HCT116 (cell line): ENCODE measurements around the gene ALK. TPM values are rescaled to one million over a fixed set of nuclear protein-coding genes. Genes with fewer than 3 reads are reported as not detected.

Source experiments
- ATAC-seq: fragments of 200-7000 bp; cut with Tn5 transposase; 2 replicates; pipeline ENCODE4 v1.9.1; 2020; ENCODE audit warnings: mild to moderate bottlenecking, moderate library complexity
- BruUV-seq: library from RNA; stranded (reverse); fragments of 400-500 nt; replicated peaks from 2 replicates; lab custom pipeline; 2021; lab: Mats Ljungman, UMichigan
- CTCF ChIA-PET: fragments of 300-600 bp; sonication (Branson Sonifier 250); formaldehyde crosslinking; loops from one replicate; lab custom pipeline; 2021; ENCODE audit warnings: antibody characterized with exemption; lab: Charles Lee
- POLR2A ChIA-PET: fragments of 300-600, 350-600 bp; sonication (Branson Sonifier 250); formaldehyde crosslinking; loops from one replicate; lab custom pipeline; 2021; ENCODE audit warnings: antibody characterized with exemption; lab: Charles Lee
- RAD21 ChIA-PET, 2 experiments: fragments of 300-600 bp; sonication (Branson Sonifier 250); formaldehyde crosslinking; loops; one replicate each; lab custom pipeline; 2023; ENCODE audit warnings: low total read pairs in 2 of 2; ENCODE audit not compliant: uncharacterized antibody in 2 of 2, unreplicated experiment in 2 of 2, low non-redundant PET in 1 of 2; lab: Charles Lee
- DNase-seq: peaks from one replicate; pipeline ENCODE4 v3.0.0-alpha.2; 2010; ENCODE audit warnings: low read depth, low spot score
- H2AFZ ChIP-seq: fragments of 200-600 bp; shearing (Covaris generic), sonication (generic); 2 replicates; pipeline ENCODE4 v1.6.1; 2017; ENCODE audit warnings: low read depth, mixed run types, mixed read lengths, antibody characterized with exemption, low read length; ENCODE audit not compliant: poor library complexity, severe bottlenecking
- H3K27ac ChIP-seq: 2 replicates; pipeline ENCODE4 v1.5.1; 2012; ENCODE audit warnings: low read depth, low read length
- H3K27me3 ChIP-seq: fragments of 200-600 bp; sonication (generic); 2 replicates; pipeline ENCODE4 v1.6.1; 2016; ENCODE audit warnings: mixed run types, low read length, mixed read lengths; ENCODE audit not compliant: insufficient read depth
- H3K36me3 ChIP-seq, 2 experiments: fragments of 200-500 bp in 1 of 2; fragments of 200-600 bp in 1 of 2; sonication (Bioruptor generic) in 1 of 2; sonication (generic) in 1 of 2; 2 replicates each; pipeline versions ENCODE4 v1.5.1 to v1.6.1; 2014 to 2016; ENCODE audit warnings: low read length in 2 of 2, inconsistent platforms in 1 of 2, mixed read lengths in 1 of 2, mixed run types in 1 of 2; ENCODE audit not compliant: insufficient read depth in 2 of 2, control insufficient read depth in 1 of 2
- H3K4me1 ChIP-seq, 2 experiments: fragments of 200-600 bp in 1 of 2; sonication (generic) in 1 of 2; 2 replicates each; pipeline versions ENCODE4 v1.5.1 to v1.6.1; 2012 to 2017; ENCODE audit warnings: low read length in 2 of 2, inconsistent platforms in 1 of 2, mild to moderate bottlenecking in 1 of 2, mixed read lengths in 1 of 2, mixed run types in 1 of 2, moderate library complexity in 1 of 2; ENCODE audit not compliant: insufficient read depth in 2 of 2, control insufficient read depth in 1 of 2
- H3K4me2 ChIP-seq: fragments of 200-600 bp; sonication (generic); 2 replicates; pipeline ENCODE4 v1.6.1; 2017; ENCODE audit warnings: mixed run types, low read length, mixed read lengths
- H3K4me3 ChIP-seq, 2 experiments: fragments of 200-600 bp in 1 of 2; sonication (generic) in 1 of 2; replicated peaks in 1 of 2; 2 replicates each; pipeline ENCODE4 v1.5.1; 2011 to 2016; ENCODE audit warnings: low read length in 2 of 2, control low read depth in 1 of 2, low read depth in 1 of 2, mild to moderate bottlenecking in 1 of 2, mixed read lengths in 1 of 2, mixed run types in 1 of 2
- H3K79me2 ChIP-seq: fragments of 200-600 bp; sonication (generic); 2 replicates; pipeline ENCODE4 v1.6.1; 2017; ENCODE audit warnings: mild to moderate bottlenecking, mixed run types, low read length, moderate library complexity, mixed read lengths; ENCODE audit not compliant: insufficient read depth
- H3K9ac ChIP-seq: fragments of 200-600 bp; sonication (generic); 2 replicates; pipeline ENCODE4 v1.6.1; 2016; ENCODE audit warnings: low read length, mixed read lengths
- H3K9me2 ChIP-seq: fragments of 200-600 bp; sonication (generic), shearing (Covaris generic); 2 replicates; pipeline ENCODE4 v1.6.1; 2017; ENCODE audit warnings: mixed run types, mild to moderate bottlenecking, moderate library complexity; ENCODE audit not compliant: insufficient read depth
- H3K9me3 ChIP-seq, 2 experiments: fragments of 200-500 bp in 1 of 2; fragments of 200-600 bp in 1 of 2; sonication (Bioruptor generic) in 1 of 2; sonication (generic) in 1 of 2; 2 replicates each; pipeline ENCODE4 v1.6.1; 2014 to 2017; ENCODE audit warnings: low read length in 2 of 2, mixed read lengths in 2 of 2, inconsistent platforms in 1 of 2, low read depth in 1 of 2, mild to moderate bottlenecking in 1 of 2, mixed run types in 1 of 2, moderate library complexity in 1 of 2; ENCODE audit not compliant: control insufficient read depth in 1 of 2, insufficient read depth in 1 of 2
- H4K20me1 ChIP-seq: fragments of 200-600 bp; sonication (generic), shearing (Covaris generic); 2 replicates; pipeline ENCODE4 v1.6.1; 2017; ENCODE audit warnings: mixed run types, mild to moderate bottlenecking, moderate library complexity; ENCODE audit not compliant: insufficient read depth
- CBX3 ChIP-seq: IDR thresholded peaks from 2 replicates; pipeline ENCODE4 v1.6.1; 2012; ENCODE audit warnings: low read depth
- ELF1 ChIP-seq: IDR thresholded peaks from 2 replicates; pipeline ENCODE4 v1.6.1; 2012; ENCODE audit warnings: low read depth, borderline replicate concordance
- EZH2phosphoT487 ChIP-seq: fragments of 200-600 bp; IDR thresholded peaks from 2 replicates; pipeline ENCODE4 v1.6.1; 2018; ENCODE audit warnings: antibody characterized with exemption, borderline replicate concordance
- JUND ChIP-seq: IDR thresholded peaks from 2 replicates; pipeline ENCODE4 v1.6.1; 2012
- MAX ChIP-seq: IDR thresholded peaks from 2 replicates; pipeline ENCODE4 v1.6.1; 2012
- SIN3A ChIP-seq: IDR thresholded peaks from 2 replicates; pipeline ENCODE4 v1.6.1; 2012; ENCODE audit warnings: low read depth
- intact Hi-C: fragments of 100-400 bp; cut with micrococcal nuclease; formaldehyde crosslinking; loops from 2 replicates; pipeline ENCODE4 v1.10.0; 2022
- total RNA-seq: library from RNA; stranded (reverse); gene quantifications from one replicate; pipeline ENCODE4 v1.2.1, GENCODE V29; 2021; ENCODE audit not compliant: unreplicated experiment

Gene ALK
- total RNA-seq, 1 experiment from 2014 or later = not detected

GRCh38 chr2:29412197-29412925, 509.0 kb downstream of the ALK start:
- Histone ChIP-seq H2AFZ (no peak overlapping the region), H3K79me2 (no peaks in the 10 kb centered on the region), H3K4me2 (no peak overlapping the region), H3K27ac (no peak overlapping the region), H3K9me3 (no peaks in the 10 kb centered on the region), H3K4me1 (no peaks in the 10 kb centered on the region), H3K36me3 (no peaks in the 10 kb centered on the region), H4K20me1 (no peaks in the 10 kb centered on the region), H3K27me3 (peaks cover 35% of the 10 kb centered on the region), H3K9ac (no peak overlapping the region), H3K9me2 (no peaks in the 10 kb centered on the region), H3K4me3 (no peak overlapping the region)
- ATAC-seq = no peak
- RAD21 ChIA-PET = no interaction called here
- CTCF ChIA-PET = no interaction called here
- BruUV-seq = no TSS peak
- intact Hi-C loops = no loop called here
- POLR2A ChIA-PET = no interaction called here
- DNase-seq = no peak
- TF ChIP-seq CBX3 = no peak
- no peak for TF ChIP-seq JUND
- no peak for TF ChIP-seq EZH2phosphoT487
- TF ChIP-seq SIN3A = no peak

- H3K27me3 ChIP-seq = peaks cover 48% of the 10 kb centered on the region
- H3K9ac ChIP-seq = no peak overlapping the region
- DNase-seq (no peak), ATAC-seq (no peak)
- H3K27ac ChIP-seq = no peak overlapping the region
- no peaks in the 10 kb centered on the region for H4K20me1 ChIP-seq
- no peaks in the 10 kb centered on the region for H3K4me1 ChIP-seq
- H3K36me3 ChIP-seq = no peaks in the 10 kb centered on the region
- RAD21 ChIA-PET = no interaction called here
- TF ChIP-seq MAX (no peak), ELF1 (no peak)
- H2AFZ ChIP-seq = no peak overlapping the region
- no peak overlapping the region for H3K4me3 ChIP-seq
- H3K9me2 ChIP-seq = no peaks in the 10 kb centered on the region
- POLR2A ChIA-PET = no interaction called here
- no peak overlapping the region for H3K4me2 ChIP-seq
- BruUV-seq = no TSS peak
- intact Hi-C loops = no loop called here
- CTCF ChIA-PET = no interaction called here
- H3K79me2 ChIP-seq = no peaks in the 10 kb centered on the region
- H3K9me3 ChIP-seq = no peaks in the 10 kb centered on the region
Measured at GRCh38 chr2:29405707-29406106, 515.7 kb downstream of the ALK start.
